LNCaP clone FGC (cell line): ENCODE results near the gene CYBB.
"Not testable (repeated sequence)": the region's sequence is repeated elsewhere in the genome, so short reads cannot be mapped to it uniquely, and the experiment has no call there.

Experiments
- DNase-seq: peaks from one replicate; pipeline ENCODE4 v3.0.0-alpha.2; 2011; ENCODE audit warnings: low read depth
- H3K4me3 ChIP-seq: 2 replicates; pipeline ENCODE4 v1.5.1; 2011; ENCODE audit warnings: mild to moderate bottlenecking, low read depth, low read length, control low read depth
- TF ChIP-seq, protein P1 (sequence below): IDR thresholded peaks from 2 replicates; pipeline ENCODE4 v1.5.1; 2012; ENCODE audit warnings: mild to moderate bottlenecking; ENCODE audit not compliant: control insufficient read depth, insufficient read depth; ENCODE audit errors: extremely low read depth

The CYBB gene

GRCh38 chrX:37765507-37765906 lies 14.4 kb upstream of the CYBB start:
- H3K4me3 ChIP-seq = no peak overlapping the region
- TF ChIP-seq, protein P1, sequence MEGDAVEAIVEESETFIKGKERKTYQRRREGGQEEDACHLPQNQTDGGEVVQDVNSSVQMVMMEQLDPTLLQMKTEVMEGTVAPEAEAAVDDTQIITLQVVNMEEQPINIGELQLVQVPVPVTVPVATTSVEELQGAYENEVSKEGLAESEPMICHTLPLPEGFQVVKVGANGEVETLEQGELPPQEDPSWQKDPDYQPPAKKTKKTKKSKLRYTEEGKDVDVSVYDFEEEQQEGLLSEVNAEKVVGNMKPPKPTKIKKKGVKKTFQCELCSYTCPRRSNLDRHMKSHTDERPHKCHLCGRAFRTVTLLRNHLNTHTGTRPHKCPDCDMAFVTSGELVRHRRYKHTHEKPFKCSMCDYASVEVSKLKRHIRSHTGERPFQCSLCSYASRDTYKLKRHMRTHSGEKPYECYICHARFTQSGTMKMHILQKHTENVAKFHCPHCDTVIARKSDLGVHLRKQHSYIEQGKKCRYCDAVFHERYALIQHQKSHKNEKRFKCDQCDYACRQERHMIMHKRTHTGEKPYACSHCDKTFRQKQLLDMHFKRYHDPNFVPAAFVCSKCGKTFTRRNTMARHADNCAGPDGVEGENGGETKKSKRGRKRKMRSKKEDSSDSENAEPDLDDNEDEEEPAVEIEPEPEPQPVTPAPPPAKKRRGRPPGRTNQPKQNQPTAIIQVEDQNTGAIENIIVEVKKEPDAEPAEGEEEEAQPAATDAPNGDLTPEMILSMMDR = no peak
- DNase-seq = no peak

GRCh38 chrX:37767430-37767829 lies 12.4 kb upstream of the CYBB start:
- TF ChIP-seq, protein P1 = no peak
- DNase-seq = no peak
- no peak overlapping the region for H3K4me3 ChIP-seq

- not testable (repeated sequence) for H3K4me3 ChIP-seq, DNase-seq
Observed at GRCh38 chrX:37768866-37769265, 11.0 kb upstream of the CYBB start.

GRCh38 chrX:37776283-37776986 lies 3.4 kb upstream of the CYBB start:
- TF ChIP-seq, protein P1 = no peak
- no peak overlapping the region for H3K4me3 ChIP-seq
- DNase-seq = no peak

DNA sequence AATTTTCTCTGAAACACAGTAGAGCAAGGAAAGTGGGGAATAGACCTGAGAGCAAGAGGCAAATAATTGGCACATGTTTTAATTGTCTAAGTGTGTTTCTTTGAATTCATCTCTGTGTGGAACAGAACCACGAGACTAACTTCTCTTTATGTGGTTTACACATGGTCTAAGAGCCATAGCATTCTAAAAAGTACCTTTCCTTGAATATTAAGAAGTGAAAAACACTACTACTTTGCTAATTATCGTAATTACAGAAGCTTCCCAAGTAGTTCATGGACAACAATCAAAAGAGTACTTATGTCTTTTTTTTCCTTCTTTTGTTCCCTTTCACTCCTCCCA lies 2.9 kb upstream of the CYBB start:
- no peak overlapping the region for H3K4me3 ChIP-seq
- no peak for DNase-seq
- TF ChIP-seq, protein P1 = no peak

GRCh38 chrX:37781081-37781480 lies 1.2 kb downstream of the CYBB start:
- TF ChIP-seq, protein P1 = no peak
- no peak overlapping the region for H3K4me3 ChIP-seq
- no peak for DNase-seq

GRCh38 chrX:37781814-37782213 lies 2.0 kb downstream of the CYBB start:
- no peak overlapping the region for H3K4me3 ChIP-seq
- no peak for DNase-seq
- TF ChIP-seq, protein P1 = no peak
